KMS-11 (cell line): Measurements from ENCODE around the gene FAM229A.

Source experiments
- H2AFZ ChIP-seq: fragments of 200-600 bp; sonication (generic); 2 replicates; pipeline ENCODE4 v1.6.1; 2016; ENCODE audit warnings: antibody characterized with exemption, mixed run types, low read depth
- H3K27ac ChIP-seq: fragments of 200-600 bp; sonication (generic); 2 replicates; pipeline ENCODE4 v1.6.1; 2016; ENCODE audit warnings: mild to moderate bottlenecking, mixed run types
- H3K27me3 ChIP-seq: fragments of 200-600 bp; sonication (generic); 2 replicates; pipeline ENCODE4 v1.6.1; 2017; ENCODE audit warnings: mild to moderate bottlenecking, low read depth, mixed run types, moderate library complexity; ENCODE audit not compliant: insufficient read depth
- H3K36me3 ChIP-seq: fragments of 200-600 bp; sonication (generic); 2 replicates; pipeline ENCODE4 v1.6.1; 2017; ENCODE audit warnings: mild to moderate bottlenecking, mixed run types; ENCODE audit not compliant: insufficient read depth
- H3K4me1 ChIP-seq: fragments of 200-600 bp; sonication (generic); 2 replicates; pipeline ENCODE4 v1.6.1; 2016; ENCODE audit warnings: mild to moderate bottlenecking, low read depth, mixed run types; ENCODE audit not compliant: poor library complexity, severe bottlenecking
- H3K4me2 ChIP-seq: fragments of 200-600 bp; sonication (generic); 2 replicates; pipeline ENCODE4 v1.7.0; 2016; ENCODE audit warnings: mild to moderate bottlenecking, mixed run types
- H3K4me3 ChIP-seq: fragments of 200-600 bp; sonication (generic); IDR thresholded peaks from 2 replicates; pipeline ENCODE4 v1.6.1; 2017; ENCODE audit warnings: low read depth, low read length, mixed read lengths; ENCODE audit not compliant: insufficient read depth
- H3K79me2 ChIP-seq: fragments of 200-600 bp; sonication (generic); 2 replicates; pipeline ENCODE4 v1.6.1; 2016; ENCODE audit warnings: low read depth, mixed run types; ENCODE audit not compliant: insufficient read depth
- H3K9ac ChIP-seq: fragments of 200-600 bp; sonication (generic); 2 replicates; pipeline ENCODE4 v1.6.1; 2016; ENCODE audit warnings: mild to moderate bottlenecking, mixed run types
- H4K20me1 ChIP-seq: fragments of 200-600 bp; sonication (generic); 2 replicates; pipeline ENCODE4 v1.6.1; 2016; ENCODE audit warnings: mild to moderate bottlenecking, mixed run types; ENCODE audit not compliant: insufficient read depth
- TF ChIP-seq, protein P1 (sequence below): fragments of 200-600 bp; sonication (generic); conservative IDR thresholded peaks from 2 replicates; pipeline ENCODE4 v1.6.1; 2017; ENCODE audit warnings: low read depth, mild to moderate bottlenecking, antibody characterized with exemption, low read length, moderate library complexity, mixed read lengths

FAM229A gene

DNA sequence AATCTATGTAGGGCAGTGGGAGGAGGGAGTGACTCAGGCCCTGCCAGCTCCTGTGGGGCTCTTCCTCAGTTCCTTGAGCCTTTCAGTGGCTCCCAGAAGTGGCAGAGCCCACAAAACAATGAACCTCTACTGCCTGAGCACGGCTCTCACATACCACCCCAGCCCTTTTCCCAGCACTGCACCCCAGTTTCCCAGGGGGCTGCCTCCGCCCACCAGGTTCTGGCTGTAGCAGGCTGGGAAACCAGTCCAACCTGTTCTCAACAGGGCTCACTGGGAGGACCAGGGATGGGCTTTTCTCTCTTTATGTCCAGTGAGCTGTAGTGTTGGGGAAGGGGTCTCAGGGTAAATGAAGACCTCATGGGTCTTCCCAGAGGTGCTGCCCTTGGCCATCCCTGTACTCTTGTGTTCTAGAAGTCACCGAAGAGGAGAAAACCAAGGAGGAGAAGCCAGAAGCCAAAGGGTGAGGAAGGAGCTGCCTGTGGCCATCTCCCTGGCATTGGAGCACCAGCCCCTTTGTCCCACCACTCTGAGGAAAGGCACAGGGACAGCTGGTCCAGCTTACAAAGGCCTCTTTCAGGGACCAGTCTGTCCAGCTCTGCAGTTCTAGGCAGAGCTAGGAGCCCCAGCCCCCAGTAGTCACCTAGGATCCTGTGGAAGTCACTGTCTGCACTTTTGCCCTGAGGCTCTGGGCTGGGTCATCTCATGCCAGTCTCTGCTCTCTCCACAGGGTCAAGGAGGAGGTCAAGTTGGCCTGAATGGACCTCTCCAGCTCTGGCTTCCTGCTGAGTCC lies 29.8 kb downstream of the FAM229A start:
- TF ChIP-seq, protein P1, sequence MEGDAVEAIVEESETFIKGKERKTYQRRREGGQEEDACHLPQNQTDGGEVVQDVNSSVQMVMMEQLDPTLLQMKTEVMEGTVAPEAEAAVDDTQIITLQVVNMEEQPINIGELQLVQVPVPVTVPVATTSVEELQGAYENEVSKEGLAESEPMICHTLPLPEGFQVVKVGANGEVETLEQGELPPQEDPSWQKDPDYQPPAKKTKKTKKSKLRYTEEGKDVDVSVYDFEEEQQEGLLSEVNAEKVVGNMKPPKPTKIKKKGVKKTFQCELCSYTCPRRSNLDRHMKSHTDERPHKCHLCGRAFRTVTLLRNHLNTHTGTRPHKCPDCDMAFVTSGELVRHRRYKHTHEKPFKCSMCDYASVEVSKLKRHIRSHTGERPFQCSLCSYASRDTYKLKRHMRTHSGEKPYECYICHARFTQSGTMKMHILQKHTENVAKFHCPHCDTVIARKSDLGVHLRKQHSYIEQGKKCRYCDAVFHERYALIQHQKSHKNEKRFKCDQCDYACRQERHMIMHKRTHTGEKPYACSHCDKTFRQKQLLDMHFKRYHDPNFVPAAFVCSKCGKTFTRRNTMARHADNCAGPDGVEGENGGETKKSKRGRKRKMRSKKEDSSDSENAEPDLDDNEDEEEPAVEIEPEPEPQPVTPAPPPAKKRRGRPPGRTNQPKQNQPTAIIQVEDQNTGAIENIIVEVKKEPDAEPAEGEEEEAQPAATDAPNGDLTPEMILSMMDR = no peak
- no peak overlapping the region for H3K4me2 ChIP-seq
- no peak overlapping the region for H3K9ac ChIP-seq
- H2AFZ ChIP-seq = no peak overlapping the region
- no peak overlapping the region for H3K4me3 ChIP-seq
- no peaks in the 10 kb centered on the region; the same call in 1 of the 2 replicates for H3K36me3 ChIP-seq
- peaks cover 40% of the 10 kb centered on the region for H3K4me1 ChIP-seq
- no peaks in the 10 kb centered on the region for H3K27me3 ChIP-seq
- no peaks in the 10 kb centered on the region for H3K79me2 ChIP-seq
- no peaks in the 10 kb centered on the region for H4K20me1 ChIP-seq
- H3K27ac ChIP-seq = no peak overlapping the region

DNA sequence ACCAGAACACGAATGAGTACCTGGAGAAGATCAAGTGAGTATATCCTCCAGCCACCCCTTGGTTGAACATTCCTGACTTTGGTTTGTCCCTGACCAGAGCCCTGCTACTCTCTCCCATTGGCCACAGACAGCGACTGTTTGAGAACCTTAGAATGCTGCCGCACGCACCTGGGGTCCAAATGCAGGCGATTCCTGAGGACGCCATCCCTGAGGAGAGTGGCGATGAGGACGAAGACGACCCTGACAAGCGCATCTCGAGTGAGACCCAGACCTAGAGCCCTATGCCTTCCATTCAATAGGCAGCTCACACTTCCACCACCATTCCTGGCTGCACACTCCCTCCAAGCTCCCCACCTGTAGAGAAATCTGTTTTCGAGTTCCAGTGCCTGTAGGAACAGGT lies 30.7 kb downstream of the FAM229A start:
- Histone ChIP-seq H4K20me1 (no peaks in the 10 kb centered on the region), H3K4me3 (no peak overlapping the region), H3K9ac (no peak overlapping the region), H3K27ac (no peak overlapping the region), H3K4me1 (peaks cover 31% of the 10 kb centered on the region), H3K27me3 (no peaks in the 10 kb centered on the region), H2AFZ (no peak overlapping the region), H3K79me2 (no peaks in the 10 kb centered on the region), H3K36me3 (no peaks in the 10 kb centered on the region; the same call in 1 of the 2 replicates), H3K4me2 (no peak overlapping the region)
- TF ChIP-seq, protein P1 = no peak

- no peaks in the 10 kb centered on the region for H4K20me1 ChIP-seq
- TF ChIP-seq, protein P1 = no peak
- no peaks in the 10 kb centered on the region for H3K27me3 ChIP-seq
- no peak overlapping the region for H3K4me3 ChIP-seq
- no peak overlapping the region for H2AFZ ChIP-seq
- H3K4me1 ChIP-seq = peaks cover 27% of the 10 kb centered on the region
- no peaks in the 10 kb centered on the region for H3K79me2 ChIP-seq
- H3K36me3 ChIP-seq = no peaks in the 10 kb centered on the region; the same call in 1 of the 2 replicates
- no peak overlapping the region for H3K27ac ChIP-seq
- H3K4me2 ChIP-seq = no peak overlapping the region
- H3K9ac ChIP-seq = no peak overlapping the region
These were observed 31.6 kb downstream of the FAM229A start for GRCh38 chr1:32330558-32331151.

DNA sequence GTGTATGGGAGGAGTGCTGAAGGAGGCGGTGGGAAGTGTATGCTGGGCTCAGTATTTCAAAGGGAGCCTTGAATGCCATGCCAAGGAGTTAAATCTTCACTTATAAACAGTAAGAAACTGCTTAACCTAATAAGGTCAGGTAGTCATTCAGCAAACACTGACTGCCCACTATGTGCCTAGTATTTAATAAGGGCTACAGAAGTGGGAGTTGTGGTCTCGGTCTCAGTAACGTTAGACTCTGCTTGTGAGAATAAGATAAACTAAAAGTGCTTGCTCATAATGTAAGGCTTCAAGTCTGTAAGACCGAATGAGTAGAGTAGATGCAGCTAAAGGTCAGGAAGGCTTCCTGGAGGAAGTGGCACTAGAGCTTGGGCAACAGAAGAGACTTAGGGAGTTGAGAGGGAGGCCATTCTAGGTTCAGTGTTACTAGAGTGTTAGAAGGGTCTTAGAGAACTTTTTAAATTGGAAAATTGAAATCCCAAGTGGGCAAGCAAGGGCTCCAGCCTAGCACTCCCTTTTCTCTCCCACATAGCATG lies 32.3 kb downstream of the FAM229A start:
- Histone ChIP-seq H3K27ac (no peak overlapping the region), H3K79me2 (no peaks in the 10 kb centered on the region), H3K27me3 (no peaks in the 10 kb centered on the region), H3K9ac (no peak overlapping the region), H3K36me3 (no peaks in the 10 kb centered on the region; the same call in 1 of the 2 replicates), H3K4me1 (peaks cover 31% of the 10 kb centered on the region), H4K20me1 (no peaks in the 10 kb centered on the region), H3K4me3 (no peak overlapping the region), H3K4me2 (no peak overlapping the region), H2AFZ (no peak overlapping the region)
- TF ChIP-seq, protein P1 = no peak
